SK-N-SH (cell line): ENCODE results near the gene TESK1. TPM values are rescaled to one million over a fixed set of nuclear protein-coding genes. Genes with fewer than 3 reads are reported as not detected.
A peak's percentile ranks its signal among the peaks of the same experiment; 100 is the strongest.

Source experiments
- CTCF ChIA-PET: fragments of 300-600, 350-600 bp; formaldehyde crosslinking; extraction: SDS; loops from one replicate; lab custom pipeline; 2021; lab: Yijun Ruan, JAX
- POLR2A ChIA-PET: fragments of 350-600 bp; sonication (Branson Sonifier 250); formaldehyde crosslinking; extraction: SDS; loops from one replicate; lab custom pipeline; 2020; ENCODE audit warnings: antibody characterized with exemption, inconsistent platforms; lab: Yijun Ruan, JAX
- DNase-seq: peaks from one replicate; pipeline ENCODE4 v3.0.0; 2012
- H2AFZ ChIP-seq: fragments of 200-600 bp; sonication (generic); 2 replicates; pipeline ENCODE4 v1.8.1; 2016; ENCODE audit warnings: antibody characterized with exemption, mild to moderate bottlenecking, low read depth
- H3F3A ChIP-seq: fragments of 200-600 bp; sonication (generic); replicated peaks from 2 replicates; pipeline ENCODE3; 2016; ENCODE audit warnings: antibody characterized with exemption, mild to moderate bottlenecking; ENCODE audit not compliant: insufficient read depth
- H3K27ac ChIP-seq, 2 experiments: fragments of 200-500 bp in 1 of 2; fragments of 200-600 bp in 1 of 2; sonication (Bioruptor generic) in 1 of 2; sonication (generic), shearing (Covaris generic) in 1 of 2; 2 replicates each; pipeline versions ENCODE4 v1.5.1 to v1.6.1; 2014 to 2016; ENCODE audit warnings: low read depth in 2 of 2, inconsistent platforms in 1 of 2, low read length in 1 of 2, mild to moderate bottlenecking in 1 of 2, mixed read lengths in 1 of 2
- H3K27me3 ChIP-seq: fragments of 200-600 bp; sonication (generic), shearing (Covaris generic); 2 replicates; pipeline ENCODE4 v1.6.1; 2016; ENCODE audit warnings: mixed run types; ENCODE audit not compliant: insufficient read depth
- H3K36me3 ChIP-seq, 2 experiments: fragments of 200-500 bp in 1 of 2; fragments of 200-600 bp in 1 of 2; sonication (Bioruptor generic) in 1 of 2; sonication (generic) in 1 of 2; replicated peaks in 1 of 2; 2 replicates each; pipeline versions ENCODE3 to v1.5.1; 2014 to 2016; ENCODE audit warnings: low read length in 1 of 2, mild to moderate bottlenecking in 1 of 2; ENCODE audit not compliant: insufficient read depth in 2 of 2, control insufficient read depth in 1 of 2
- H3K4me1 ChIP-seq, 2 experiments: fragments of 200-500 bp in 1 of 2; fragments of 200-600 bp in 1 of 2; sonication (Bioruptor generic) in 1 of 2; sonication (generic), shearing (Covaris generic) in 1 of 2; 2 replicates each; pipeline versions ENCODE4 v1.5.1 to v1.6.1; 2014 to 2016; ENCODE audit warnings: low read depth in 1 of 2, low read length in 1 of 2, mixed run types in 1 of 2; ENCODE audit not compliant: insufficient read depth in 2 of 2, control insufficient read depth in 1 of 2
- H3K4me2 ChIP-seq: fragments of 200-600 bp; sonication (generic), shearing (Covaris generic); 2 replicates; pipeline ENCODE4 v1.6.1; 2017; ENCODE audit warnings: mixed run types
- H3K4me3 ChIP-seq, 2 experiments: fragments of 200-500 bp in 1 of 2; fragments of 200-600 bp in 1 of 2; sonication (Bioruptor generic) in 1 of 2; sonication (generic), shearing (Covaris generic) in 1 of 2; 2 replicates each; pipeline versions ENCODE4 v1.5.1 to v1.8.1; 2014 to 2016; ENCODE audit warnings: low read depth in 2 of 2, inconsistent platforms in 1 of 2, low read length in 1 of 2, mild to moderate bottlenecking in 1 of 2, mixed read lengths in 1 of 2, moderate library complexity in 1 of 2
- H3K79me2 ChIP-seq: fragments of 200-600 bp; sonication (generic); 2 replicates; pipeline ENCODE4 v1.8.1; 2017; ENCODE audit warnings: mild to moderate bottlenecking; ENCODE audit not compliant: insufficient read depth
- H3K9ac ChIP-seq: fragments of 200-600 bp; sonication (generic); 2 replicates; pipeline ENCODE4 v1.6.1; 2017; ENCODE audit warnings: mixed run types
- H3K9me2 ChIP-seq: fragments of 200-600 bp; sonication (generic); 2 replicates; pipeline ENCODE4 v1.6.1; 2017; ENCODE audit warnings: mixed run types
- H3K9me3 ChIP-seq: fragments of 200-600 bp; sonication (generic); 2 replicates; pipeline ENCODE4 v1.6.1; 2017; ENCODE audit warnings: mixed run types, mild to moderate bottlenecking, moderate library complexity
- H4K20me1 ChIP-seq: fragments of 200-600 bp; sonication (generic); 2 replicates; pipeline ENCODE4 v1.6.1; 2017; ENCODE audit warnings: mild to moderate bottlenecking, mixed run types; ENCODE audit not compliant: insufficient read depth
- CHD2 ChIP-seq: fragments of 150-350 bp; IDR thresholded peaks from 2 replicates; pipeline ENCODE4 v1.6.1; 2018; ENCODE audit warnings: low read length; ENCODE audit not compliant: partially characterized antibody
- ELF1 ChIP-seq: IDR thresholded peaks from 2 replicates; pipeline ENCODE4 v1.4.0; 2012
- EP300 ChIP-seq, 2 experiments: IDR thresholded peaks; 2 replicates each; pipeline versions ENCODE4 v1.4.0 to v1.6.1; 2012; ENCODE audit warnings: borderline replicate concordance in 1 of 2, low read depth in 1 of 2, low read length in 1 of 2
- EZH2phosphoT487 ChIP-seq: fragments of 200-600 bp; sonication (generic); IDR thresholded peaks from 2 replicates; pipeline ENCODE4 v1.6.1; 2017; ENCODE audit warnings: low read depth, mixed run types, mild to moderate bottlenecking, antibody characterized with exemption, moderate library complexity, borderline replicate concordance
- FOSL2 ChIP-seq: IDR thresholded peaks from 2 replicates; pipeline ENCODE4 v1.4.0; 2012; ENCODE audit warnings: low read depth, mild to moderate bottlenecking, moderate library complexity, borderline replicate concordance
- FOXJ3 ChIP-seq: sonication (generic); formaldehyde crosslinking; IDR thresholded peaks from 2 replicates; pipeline ENCODE4 v1.5.1; 2020; ENCODE audit warnings: mild to moderate bottlenecking, missing genetic modification reagents
- GABPA ChIP-seq: IDR thresholded peaks from 2 replicates; pipeline ENCODE4 v1.4.0; 2012; ENCODE audit warnings: low read depth, mild to moderate bottlenecking
- GATA2 ChIP-seq: sonication (generic); formaldehyde crosslinking; IDR thresholded peaks from 2 replicates; pipeline ENCODE4 v1.5.0; 2020; ENCODE audit warnings: mild to moderate bottlenecking, missing genetic modification reagents
- IRF3 ChIP-seq: fragments of 150-350 bp; IDR thresholded peaks from 2 replicates; pipeline ENCODE4 v1.6.1; 2016; ENCODE audit warnings: mild to moderate bottlenecking, low read depth, low read length
- JUND ChIP-seq: IDR thresholded peaks from 2 replicates; pipeline ENCODE4 v1.4.0; 2012
- MEF2A ChIP-seq: IDR thresholded peaks from 2 replicates; pipeline ENCODE4 v1.4.0; 2012; ENCODE audit warnings: low read depth, borderline replicate concordance
- MXI1 ChIP-seq: IDR thresholded peaks from 2 replicates; pipeline ENCODE4 v1.6.1; 2012; ENCODE audit warnings: mild to moderate bottlenecking, low read depth, low read length, improper control_type of control experiment
- NFIC ChIP-seq: IDR thresholded peaks from 2 replicates; pipeline ENCODE4 v1.4.0; 2012; ENCODE audit warnings: borderline replicate concordance
- PBX3 ChIP-seq: IDR thresholded peaks from 2 replicates; pipeline ENCODE4; 2012
- POLR2AphosphoS5 ChIP-seq: IDR thresholded peaks from 2 replicates; pipeline ENCODE4 v1.6.1; 2012; ENCODE audit warnings: low read depth, low read length
- RAD21 ChIP-seq: IDR thresholded peaks from 2 replicates; pipeline ENCODE4 v1.6.1; 2012; ENCODE audit warnings: mild to moderate bottlenecking, low read length
- RCOR1 ChIP-seq: fragments of 150-350 bp; IDR thresholded peaks from 2 replicates; pipeline ENCODE4 v1.6.1; 2017; ENCODE audit warnings: antibody characterized with exemption, low read length
- RFX5 ChIP-seq: IDR thresholded peaks from 2 replicates; pipeline ENCODE4 v1.6.1; 2012; ENCODE audit warnings: mild to moderate bottlenecking, improper control_type of control experiment, low read length
- RXRA ChIP-seq: IDR thresholded peaks from 2 replicates; pipeline ENCODE4 v1.4.0; 2012; ENCODE audit warnings: low read depth, mild to moderate bottlenecking, borderline replicate concordance
- SIN3A ChIP-seq: IDR thresholded peaks from 2 replicates; pipeline ENCODE4 v1.6.1; 2012; ENCODE audit warnings: low read depth, mild to moderate bottlenecking, low read length, moderate library complexity, borderline replicate concordance
- SMC3 ChIP-seq: IDR thresholded peaks from 2 replicates; pipeline ENCODE4 v1.6.1; 2012; ENCODE audit warnings: low read depth, low read length, improper control_type of control experiment
- TAF1 ChIP-seq: IDR thresholded peaks from 2 replicates; pipeline ENCODE4 v1.6.1; 2012; ENCODE audit warnings: low read depth, mild to moderate bottlenecking, low read length, moderate library complexity, borderline replicate concordance
- USF1 ChIP-seq: IDR thresholded peaks from 2 replicates; pipeline ENCODE4 v1.4.0; 2012; ENCODE audit warnings: low read depth, borderline replicate concordance
- USF2 ChIP-seq: fragments of 150-350 bp; IDR thresholded peaks from 2 replicates; pipeline ENCODE4 v1.6.1; 2017; ENCODE audit warnings: antibody characterized with exemption, low read length, low read depth, borderline replicate concordance
- YY1 ChIP-seq: IDR thresholded peaks from 2 replicates; pipeline ENCODE4 v1.4.0; 2012; ENCODE audit warnings: low read depth, mild to moderate bottlenecking
- WGBS: methylation state at CpG from one replicate; pipeline ENCODE4 v1.1.6; 2017; ENCODE audit warnings: low lambda C conversion rate; 5-methylcytosine and 5-hydroxymethylcytosine counted together
- polyA plus RNA-seq, 3 experiments: library from polyadenylated mRNA; depleted of rRNA; stranded (reverse); fragments of >200 nt; gene quantifications; 2 replicates each; pipeline ENCODE4 v1.2.3, GENCODE V29; 2012
- TF ChIP-seq, protein P1 (sequence below): fragments of 200-600 bp; sonication (generic); IDR thresholded peaks from 2 replicates; pipeline ENCODE4 v1.6.1; 2017; ENCODE audit warnings: antibody characterized with exemption, mild to moderate bottlenecking, moderate library complexity
- TF ChIP-seq, protein P2 (sequence below): IDR thresholded peaks from 2 replicates; pipeline ENCODE4 v1.4.0; 2012; ENCODE audit warnings: low read depth

The TESK1 gene
- polyA plus RNA-seq, 1 of the 3 experiments (the other 2 are of a cell fraction) = 26.0 TPM

DNA sequence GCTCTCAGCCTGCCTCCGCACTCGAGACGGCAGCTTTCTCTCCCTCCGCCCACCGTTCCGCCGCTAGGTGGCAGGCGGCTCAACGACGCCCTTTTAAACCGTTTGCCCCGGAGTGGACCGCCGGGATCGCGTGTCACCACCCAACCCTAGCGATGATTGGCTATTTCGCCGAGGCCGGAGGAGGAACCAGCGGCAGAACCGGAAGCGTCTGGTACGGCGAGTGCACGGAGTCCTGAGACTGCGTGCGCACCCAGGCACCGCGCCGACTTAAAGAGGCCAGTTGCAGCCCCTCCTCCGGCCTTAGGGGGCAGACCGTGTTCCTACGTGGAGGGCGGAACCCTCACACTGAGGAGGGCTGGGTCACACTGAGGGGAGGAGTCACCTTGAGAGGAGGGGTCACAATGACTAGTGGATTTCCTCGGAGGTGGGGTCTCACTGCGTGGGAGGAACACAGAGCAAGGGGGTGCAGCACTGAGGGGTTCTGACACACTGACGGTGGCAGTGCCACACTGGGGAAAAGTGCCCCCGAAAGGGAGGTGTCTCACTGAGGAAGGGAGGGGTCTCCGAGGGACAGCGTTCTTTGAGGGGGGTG lies 980 bp upstream of the TESK1 start:
- H3K4me3 ChIP-seq = peak overlapping the region; percentile 70 to 79
- no peaks in the 10 kb centered on the region for H3K9me2 ChIP-seq
- WGBS = 0% methylated on average over 23 of the region's 41 CpGs
- no peaks in the 10 kb centered on the region for H3K9me3 ChIP-seq
- H3K4me2 ChIP-seq = peak overlapping the region; percentile 96
- peaks cover 11% of the 10 kb centered on the region for H4K20me1 ChIP-seq
- H3K79me2 ChIP-seq = peaks cover 22% of the 10 kb centered on the region
- H2AFZ ChIP-seq = peak overlapping the region; percentile 99
- H3K36me3 ChIP-seq = peaks cover 7 to 14% of the 10 kb centered on the region in 2 experiments
- peaks cover 14 to 21% of the 10 kb centered on the region in 2 experiments; a peak in 1 of 4 replicates for H3K4me1 ChIP-seq
- DNase-seq = peak; percentile 97
- H3K27me3 ChIP-seq = no peaks in the 10 kb centered on the region
- ChIA-PET CTCF (interaction anchor here (0.6 to 2.0 kb wide), 31 partner anchors 9 to 513 kb away, joined by 3 to 10 read pairs (median 3); partner anchors contain the start of genes ARHGEF39, CCDC107, CREB3 and RMRP), POLR2A (interaction anchor here (0.5 to 0.6 kb wide), 2 partner anchors 12 to 442 kb away, joined by 3 read pairs; no protein-coding TSS in a partner anchor)
- H3F3A ChIP-seq = peaks cover 20% of the 10 kb centered on the region
- peak overlapping the region; percentile 77 to 93 for H3K27ac ChIP-seq
- H3K9ac ChIP-seq = peak overlapping the region; percentile 49
- no peak for TF ChIP-seq USF1
- no peak for TF ChIP-seq IRF3
- no peak for TF ChIP-seq USF2
- no peak for TF ChIP-seq FOSL2
- TF ChIP-seq EZH2phosphoT487 = no peak
- TF ChIP-seq, protein P1, sequence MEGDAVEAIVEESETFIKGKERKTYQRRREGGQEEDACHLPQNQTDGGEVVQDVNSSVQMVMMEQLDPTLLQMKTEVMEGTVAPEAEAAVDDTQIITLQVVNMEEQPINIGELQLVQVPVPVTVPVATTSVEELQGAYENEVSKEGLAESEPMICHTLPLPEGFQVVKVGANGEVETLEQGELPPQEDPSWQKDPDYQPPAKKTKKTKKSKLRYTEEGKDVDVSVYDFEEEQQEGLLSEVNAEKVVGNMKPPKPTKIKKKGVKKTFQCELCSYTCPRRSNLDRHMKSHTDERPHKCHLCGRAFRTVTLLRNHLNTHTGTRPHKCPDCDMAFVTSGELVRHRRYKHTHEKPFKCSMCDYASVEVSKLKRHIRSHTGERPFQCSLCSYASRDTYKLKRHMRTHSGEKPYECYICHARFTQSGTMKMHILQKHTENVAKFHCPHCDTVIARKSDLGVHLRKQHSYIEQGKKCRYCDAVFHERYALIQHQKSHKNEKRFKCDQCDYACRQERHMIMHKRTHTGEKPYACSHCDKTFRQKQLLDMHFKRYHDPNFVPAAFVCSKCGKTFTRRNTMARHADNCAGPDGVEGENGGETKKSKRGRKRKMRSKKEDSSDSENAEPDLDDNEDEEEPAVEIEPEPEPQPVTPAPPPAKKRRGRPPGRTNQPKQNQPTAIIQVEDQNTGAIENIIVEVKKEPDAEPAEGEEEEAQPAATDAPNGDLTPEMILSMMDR = peak; percentile 93
- TF ChIP-seq POLR2AphosphoS5 = peak; percentile 85
- TF ChIP-seq MEF2A = no peak
- no peak for TF ChIP-seq JUND
- TF ChIP-seq GABPA = peak; percentile 75
- TF ChIP-seq MXI1 = peak; percentile 65; the same call in 1 of the 2 replicates
- TF ChIP-seq NFIC = no peak
- TF ChIP-seq RXRA = no peak
- no peak for TF ChIP-seq EP300 (IDR thresholded peaks at IDR 0.05; ENCODE audit: borderline replicate concordance in 1 of 2, low read depth in 1 of 2, low read length in 1 of 2)
- TF ChIP-seq FOXJ3 (CRISPR knock-in tag) = 0 out of 2 replicates have a peak, but pooled peaks have one; percentile 18
- TF ChIP-seq GATA2 (CRISPR knock-in tag) = no peak
- TF ChIP-seq TAF1 = peak; percentile 71; the same call in 1 of the 2 replicates
- peak; percentile 93 for TF ChIP-seq ELF1
- TF ChIP-seq RAD21 = peak; percentile 60
- peak; percentile 70 for TF ChIP-seq CHD2
- TF ChIP-seq RCOR1 = no peak; the same call in 1 of the 2 replicates
- peak; percentile 46 for TF ChIP-seq SMC3
- TF ChIP-seq, protein P2, sequence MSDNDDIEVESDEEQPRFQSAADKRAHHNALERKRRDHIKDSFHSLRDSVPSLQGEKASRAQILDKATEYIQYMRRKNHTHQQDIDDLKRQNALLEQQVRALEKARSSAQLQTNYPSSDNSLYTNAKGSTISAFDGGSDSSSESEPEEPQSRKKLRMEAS = peak; percentile 93
- TF ChIP-seq RFX5 = peak; percentile 88
- TF ChIP-seq YY1 = no peak
- 0 out of 2 replicates have a peak, but pooled peaks have one; percentile 56 for TF ChIP-seq SIN3A
- 0 out of 2 replicates have a peak, but pooled peaks have one; percentile 20 for TF ChIP-seq PBX3
